A549 (cell line): ENCODE results near the gene NBEAL1. TPM values are rescaled to one million over a fixed set of nuclear protein-coding genes. Genes with fewer than 3 reads are reported as not detected.

Source experiments
- ATAC-seq, 2 experiments: fragments of 200-7000 bp in 1 of 2; fragments of >200 bp in 1 of 2; cut with Nextera tagmentation in 1 of 2; cut with Tn5 transposase in 1 of 2; 3 replicates each; pipeline versions ENCODE4 v1.8.0 to v1.9.1; 2018 to 2020; ENCODE audit warnings: mild to moderate bottlenecking in 1 of 2, moderate library complexity in 1 of 2
- CTCF ChIA-PET: fragments of 300-600 bp; sonication (Branson Sonifier 250); formaldehyde crosslinking; extraction: SDS; loops from one replicate; lab custom pipeline; 2021; ENCODE audit warnings: antibody characterized with exemption, inconsistent platforms; lab: Yijun Ruan, JAX
- POLR2A ChIA-PET: fragments of 350-600 bp; formaldehyde crosslinking; extraction: SDS; loops from one replicate; lab custom pipeline; 2021; ENCODE audit warnings: antibody characterized with exemption, inconsistent platforms; lab: Yijun Ruan, JAX
- DNase-seq, 2 experiments: peaks; one replicate each; pipeline versions ENCODE4 v3.0.0 to v3.0.0-alpha.2; 2011 to 2016; ENCODE audit warnings: low read depth in 1 of 2, low spot score in 1 of 2
- FAIRE-seq: peaks from 2 replicates; lab custom pipeline; 2011; peaks lifted over from hg19 to GRCh38; lab: Jason Lieb, UNC
- H3K27ac ChIP-seq, 2 experiments: fragments of >200 bp; sonication (Bioruptor Twin); formaldehyde crosslinking; 3 replicates each; pipeline ENCODE4 v1.5.1; 2016 to 2017
- H3K4me1 ChIP-seq: fragments of >200 bp; sonication (Bioruptor Twin); formaldehyde crosslinking; 3 replicates; pipeline ENCODE4 v1.6.1; 2016
- H3K4me2 ChIP-seq: fragments of >200 bp; sonication (Bioruptor Twin); formaldehyde crosslinking; 3 replicates; pipeline ENCODE4 v1.6.1; 2016
- H3K4me3 ChIP-seq: fragments of >200 bp; sonication (Bioruptor Twin); formaldehyde crosslinking; 3 replicates; pipeline ENCODE4 v1.5.1; 2016
- H3K9me3 ChIP-seq: fragments of >200 bp; sonication (Bioruptor Twin); formaldehyde crosslinking; 3 replicates; pipeline ENCODE4 v1.6.1; 2016
- CEBPB ChIP-seq, 2 experiments: fragments of >200 bp in 1 of 2; sonication (Bioruptor Twin) in 1 of 2; formaldehyde crosslinking in 1 of 2; IDR thresholded peaks; 2 replicates each; pipeline ENCODE4 v1.6.1; 2012 to 2016
- CHD2 ChIP-seq: fragments of 150-350 bp; IDR thresholded peaks from 2 replicates; pipeline ENCODE4 v1.6.1; 2014; ENCODE audit warnings: low read length; ENCODE audit not compliant: partially characterized antibody
- EHF ChIP-seq: fragments of 250-450 bp; sonication (Bioruptor Pico); IDR thresholded peaks from 2 replicates; pipeline ENCODE4 v1.5.0; 2020; ENCODE audit warnings: mild to moderate bottlenecking
- EHMT2 ChIP-seq: fragments of 200-600 bp; sonication (generic); IDR thresholded peaks from 2 replicates; pipeline ENCODE4 v1.6.1; 2016; ENCODE audit warnings: antibody characterized with exemption, low read depth, mild to moderate bottlenecking, moderate library complexity
- EP300 ChIP-seq, 2 experiments: fragments of >200 bp; sonication (Bioruptor Twin); formaldehyde crosslinking; IDR thresholded peaks; 2 replicates in 1 of 2; 3 replicates in 1 of 2; pipeline ENCODE4 v1.6.1; 2016 to 2017
- ESRRA ChIP-seq: fragments of 150-350 bp; IDR thresholded peaks from 2 replicates; pipeline ENCODE4 v1.6.1; 2014; ENCODE audit warnings: mild to moderate bottlenecking, low read length, borderline replicate concordance
- FOXS1 ChIP-seq: fragments of 250-450 bp; sonication (Bioruptor Pico); IDR thresholded peaks from 2 replicates; pipeline ENCODE4 v1.5.0; 2020; ENCODE audit warnings: mild to moderate bottlenecking, moderate library complexity
- HEYL ChIP-seq: fragments of 250-450 bp; sonication (Bioruptor Pico); IDR thresholded peaks from 2 replicates; pipeline ENCODE4 v1.8.0; 2021; ENCODE audit warnings: mild to moderate bottlenecking, moderate library complexity
- HOXA7 ChIP-seq: fragments of 250-450 bp; sonication (Bioruptor Pico); IDR thresholded peaks from 2 replicates; pipeline ENCODE4 v1.5.0; 2020; ENCODE audit warnings: mild to moderate bottlenecking, moderate library complexity
- HOXB13 ChIP-seq: fragments of 250-450 bp; sonication (Bioruptor Pico); IDR thresholded peaks from 2 replicates; pipeline ENCODE4 v1.5.0; 2020; ENCODE audit warnings: low read depth, mild to moderate bottlenecking, moderate library complexity
- HOXB5 ChIP-seq: fragments of 250-450 bp; sonication (Bioruptor Pico); IDR thresholded peaks from 2 replicates; pipeline ENCODE4 v1.5.0; 2020; ENCODE audit warnings: mild to moderate bottlenecking, moderate library complexity
- JUN ChIP-seq, 2 experiments: fragments of >200 bp; sonication (Bioruptor Twin); formaldehyde crosslinking; IDR thresholded peaks; 2 replicates in 1 of 2; 3 replicates in 1 of 2; pipeline ENCODE4 v1.6.1; 2016 to 2017
- JUNB ChIP-seq: fragments of >200 bp; sonication (Bioruptor Twin); formaldehyde crosslinking; IDR thresholded peaks from 2 replicates; pipeline ENCODE4 v1.6.1; 2016
- KDM1A ChIP-seq: fragments of 200-600 bp; sonication (generic); IDR thresholded peaks from 2 replicates; pipeline ENCODE4 v1.6.1; 2016; ENCODE audit warnings: low read depth, mild to moderate bottlenecking
- KDM5A ChIP-seq: fragments of 200-600 bp; sonication (generic); IDR thresholded peaks from 2 replicates; pipeline ENCODE4 v1.6.1; 2016; ENCODE audit warnings: antibody characterized with exemption, mild to moderate bottlenecking
- NPAS2 ChIP-seq: fragments of 250-450 bp; sonication (Bioruptor Pico); IDR thresholded peaks from 2 replicates; pipeline ENCODE4 v1.8.0; 2022; ENCODE audit warnings: mild to moderate bottlenecking, moderate library complexity, borderline replicate concordance
- NR3C1 ChIP-seq: fragments of >200 bp; sonication (Bioruptor Twin); formaldehyde crosslinking; IDR thresholded peaks from 3 replicates; pipeline ENCODE4 v1.6.1; 2017
- POLR2A ChIP-seq: IDR thresholded peaks from 2 replicates; pipeline ENCODE4 v1.6.1; 2012; ENCODE audit warnings: mild to moderate bottlenecking, low read length
- RFX5 ChIP-seq: fragments of 450-650 bp; IDR thresholded peaks from 2 replicates; pipeline ENCODE4 v1.7.1; 2014; ENCODE audit warnings: antibody characterized with exemption, mild to moderate bottlenecking, moderate library complexity
- SMC3 ChIP-seq: fragments of >200 bp; sonication (Bioruptor Twin); formaldehyde crosslinking; IDR thresholded peaks from 3 replicates; pipeline ENCODE4 v1.6.1; 2018; ENCODE audit warnings: inconsistent platforms
- SREBF2 ChIP-seq: fragments of 450-650 bp; IDR thresholded peaks from 2 replicates; pipeline ENCODE4 v1.6.1; 2014; ENCODE audit warnings: mild to moderate bottlenecking, moderate library complexity
- TP53 ChIP-seq: fragments of 250-450 bp; sonication (Bioruptor Pico); IDR thresholded peaks from 2 replicates; pipeline ENCODE4 v1.5.0; 2021; ENCODE audit warnings: mild to moderate bottlenecking, moderate library complexity
- ZC3H11A ChIP-seq: fragments of 450-650 bp; IDR thresholded peaks from 2 replicates; pipeline ENCODE4 v1.6.1; 2014; ENCODE audit warnings: antibody characterized with exemption, mild to moderate bottlenecking
- ZFP36 ChIP-seq: fragments of 450-650 bp; IDR thresholded peaks from 2 replicates; pipeline ENCODE4 v1.6.1; 2014; ENCODE audit warnings: borderline replicate concordance; ENCODE audit not compliant: partially characterized antibody
- ZNF302 ChIP-seq: fragments of 250-450 bp; sonication (Bioruptor Pico); IDR thresholded peaks from 2 replicates; pipeline ENCODE4 v1.9.0; 2021; ENCODE audit warnings: inconsistent platforms, mild to moderate bottlenecking, moderate library complexity
- WGBS: methylation state at CpG from one replicate; pipeline ENCODE4 v1.1.6; 2017; ENCODE audit errors: missing lambda C conversion rate; 5-methylcytosine and 5-hydroxymethylcytosine counted together
- polyA plus RNA-seq, 4 experiments: library from polyadenylated mRNA; depleted of rRNA in 3 of 4; stranded (reverse); fragments of >200 nt; fragmentation: RNase III in 1 of 4; extraction: RNeasy Plus Mini Kit Qiagen cat#74134 plus additional on column Dnase treatment in 1 of 4; gene quantifications; 2 replicates in 3 of 4; 3 replicates in 1 of 4; pipeline ENCODE4 v1.2.3, GENCODE V29; 2011 to 2017
- TF ChIP-seq, protein P1 (sequence below): fragments of 450-650 bp; IDR thresholded peaks from 2 replicates; pipeline ENCODE4 v1.6.1; 2014; ENCODE audit warnings: antibody characterized with exemption
- TF ChIP-seq, protein P2 (sequence below): fragments of >200 bp; sonication (Bioruptor Twin); formaldehyde crosslinking; IDR thresholded peaks from 2 replicates; pipeline ENCODE4 v1.6.1; 2016
- TF ChIP-seq, protein P3 (sequence below): IDR thresholded peaks from 2 replicates; pipeline ENCODE4 v1.6.1; 2012

NBEAL1 gene
- polyA plus RNA-seq, 2 of the 4 experiments (the other 2 are of a cell fraction): 3.8 to 11.9 TPM

- TF ChIP-seq, protein P1, sequence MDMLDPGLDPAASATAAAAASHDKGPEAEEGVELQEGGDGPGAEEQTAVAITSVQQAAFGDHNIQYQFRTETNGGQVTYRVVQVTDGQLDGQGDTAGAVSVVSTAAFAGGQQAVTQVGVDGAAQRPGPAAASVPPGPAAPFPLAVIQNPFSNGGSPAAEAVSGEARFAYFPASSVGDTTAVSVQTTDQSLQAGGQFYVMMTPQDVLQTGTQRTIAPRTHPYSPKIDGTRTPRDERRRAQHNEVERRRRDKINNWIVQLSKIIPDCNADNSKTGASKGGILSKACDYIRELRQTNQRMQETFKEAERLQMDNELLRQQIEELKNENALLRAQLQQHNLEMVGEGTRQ: no peak
- no peak for TF ChIP-seq ESRRA
- TF ChIP-seq, all 56 proteins: peak for 0
These were observed 28.6 kb downstream of the NBEAL1 start (continued) for GRCh38 chr2:203043226-203043625.

- TF ChIP-seq CHD2 (no peak), JUN (IDR thresholded peaks at IDR 0.05) (no peak), JUNB (no peak), CEBPB (IDR thresholded peaks at IDR 0.05) (no peak), KDM1A (no peak), HEYL (CRISPR knock-in tag) (no peak), POLR2A (no peak), ZC3H11A (no peak), HOXB5 (CRISPR knock-in tag) (no peak), EHF (CRISPR knock-in tag) (no peak), HOXA7 (CRISPR knock-in tag) (no peak), NPAS2 (CRISPR knock-in tag) (no peak)
- Histone ChIP-seq H3K4me1 (peaks cover 5% of the 10 kb centered on the region; the same call in 2 of the 3 replicates), H3K4me3 (no peak overlapping the region), H3K27ac (no peak overlapping the region), H3K9me3 (no peaks in the 10 kb centered on the region), H3K4me2 (no peak overlapping the region)
- no peak for DNase-seq
- ChIA-PET POLR2A (no interaction called here), CTCF (interaction anchor here (0.6 kb wide), 1 partner anchor 42 kb away, joined by 3 read pairs; no protein-coding TSS in a partner anchor)
- WGBS: 100% methylated on average over 1 of the region's 1 CpG
- FAIRE-seq: no peak
- ATAC-seq: no peak
These were observed 31.2 kb downstream of the NBEAL1 start for GRCh38 chr2:203045867-203046266.

DNA sequence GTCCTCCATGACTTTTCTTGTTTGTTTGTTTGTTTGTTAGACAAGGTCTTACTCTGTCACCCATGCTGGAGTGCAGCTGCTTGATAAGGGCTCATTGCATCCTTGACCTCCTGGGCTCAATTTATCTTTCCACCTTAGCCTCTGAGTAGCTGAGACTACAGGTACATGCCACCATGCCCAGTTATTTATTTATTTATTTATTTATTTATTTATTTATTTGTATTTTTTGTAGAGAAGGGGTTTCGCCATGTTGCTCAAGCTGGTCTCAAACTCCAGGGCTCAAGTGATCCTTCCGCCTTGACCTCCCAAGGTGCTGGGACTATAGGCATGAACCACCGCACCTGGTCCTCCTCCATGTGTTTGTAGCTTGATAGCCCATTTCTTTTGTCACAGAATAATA, 37.9 kb downstream of the NBEAL1 start:
- ATAC-seq (no peak), FAIRE-seq (no peak), DNase-seq (no peak)
- H3K9me3 ChIP-seq: no peaks in the 10 kb centered on the region
- no peak overlapping the region for H3K4me2 ChIP-seq
- no peak overlapping the region for H3K27ac ChIP-seq
- POLR2A ChIA-PET: no interaction called here
- CTCF ChIA-PET: interaction anchor here (0.7 kb wide), 1 partner anchor 26 kb away, joined by 3 read pairs; no protein-coding TSS in a partner anchor
- no peaks in the 10 kb centered on the region for H3K4me1 ChIP-seq
- H3K4me3 ChIP-seq: no peak overlapping the region
- TF ChIP-seq ZC3H11A: peak; percentile 54; the same call in 1 of the 2 replicates
- no peak for TF ChIP-seq SREBF2
- 97% methylated on average over 3 of the region's 3 CpGs for whole genome bisulfite sequencing

GRCh38 chr2:203059567-203060240, 45.0 kb downstream of the NBEAL1 start:
- Histone ChIP-seq H3K4me3 (no peak overlapping the region), H3K27ac (no peak overlapping the region), H3K9me3 (no peaks in the 10 kb centered on the region), H3K4me2 (no peak overlapping the region), H3K4me1 (peaks cover 20% of the 10 kb centered on the region)
- DNase-seq: no peak
- FAIRE-seq: no peak
- TF ChIP-seq CHD2: no peak
- TF ChIP-seq ZNF302 (CRISPR knock-in tag): no peak
- no peak for TF ChIP-seq HOXB13 (CRISPR knock-in tag)
- TF ChIP-seq RFX5: no peak
- TF ChIP-seq SMC3: no peak
- no peak for TF ChIP-seq CEBPB (IDR thresholded peaks at IDR 0.05)
- TF ChIP-seq, protein P2, sequence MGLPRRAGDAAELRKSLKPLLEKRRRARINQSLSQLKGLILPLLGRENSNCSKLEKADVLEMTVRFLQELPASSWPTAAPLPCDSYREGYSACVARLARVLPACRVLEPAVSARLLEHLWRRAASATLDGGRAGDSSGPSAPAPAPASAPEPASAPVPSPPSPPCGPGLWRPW: no peak
- TF ChIP-seq HOXA7 (CRISPR knock-in tag): no peak
- TF ChIP-seq FOXS1 (CRISPR knock-in tag): no peak
- TF ChIP-seq NPAS2 (CRISPR knock-in tag): no peak
- TF ChIP-seq, protein P3, sequence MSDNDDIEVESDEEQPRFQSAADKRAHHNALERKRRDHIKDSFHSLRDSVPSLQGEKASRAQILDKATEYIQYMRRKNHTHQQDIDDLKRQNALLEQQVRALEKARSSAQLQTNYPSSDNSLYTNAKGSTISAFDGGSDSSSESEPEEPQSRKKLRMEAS: no peak
- TF ChIP-seq EP300 (IDR thresholded peaks at IDR 0.05): no peak
- TF ChIP-seq KDM5A: no peak
- no peak for TF ChIP-seq TP53 (CRISPR knock-in tag)
- TF ChIP-seq EHMT2: no peak
- TF ChIP-seq POLR2A: no peak
- TF ChIP-seq NR3C1: no peak
- TF ChIP-seq ZFP36: no peak
- TF ChIP-seq ZC3H11A: no peak
- TF ChIP-seq JUNB: no peak
- no peak for ATAC-seq
- WGBS: 94% methylated on average over 5 of the region's 5 CpGs
- POLR2A ChIA-PET: no interaction called here
- CTCF ChIA-PET: no interaction called here
